DOHH2 (cell line): ENCODE data around the gene OR5M10.
"Not testable (repeated sequence)": the region's sequence is repeated elsewhere in the genome, so short reads cannot be mapped to it uniquely, and the experiment has no call there.

Experiments used
- H3F3A ChIP-seq: fragments of 200-600 bp; sonication (generic), shearing (Covaris generic); 2 replicates; pipeline ENCODE4 v1.6.0; 2016; ENCODE audit warnings: antibody characterized with exemption, mild to moderate bottlenecking; ENCODE audit not compliant: control insufficient read depth, insufficient read depth
- H3K27ac ChIP-seq: fragments of 200-600 bp; sonication (generic); 2 replicates; pipeline ENCODE4 v1.5.1; 2014; ENCODE audit warnings: low read depth, mild to moderate bottlenecking, low read length, moderate library complexity
- H3K27me3 ChIP-seq: fragments of 200-600 bp; sonication (generic); 2 replicates; pipeline ENCODE4 v1.6.1; 2014; ENCODE audit warnings: mild to moderate bottlenecking, low read length, mixed read lengths; ENCODE audit not compliant: control insufficient read depth
- H3K36me3 ChIP-seq: fragments of 200-600 bp; sonication (generic); 2 replicates; pipeline ENCODE4 v1.6.1; 2014; ENCODE audit warnings: mild to moderate bottlenecking, low read length, moderate library complexity, mixed read lengths; ENCODE audit not compliant: control insufficient read depth
- H3K4me1 ChIP-seq: fragments of 200-600 bp; sonication (generic); 2 replicates; pipeline ENCODE4 v1.6.1; 2014; ENCODE audit warnings: mild to moderate bottlenecking, low read length, mixed read lengths; ENCODE audit not compliant: control insufficient read depth
- H3K4me2 ChIP-seq: fragments of 200-600 bp; sonication (generic); 2 replicates; pipeline ENCODE4 v1.6.0; 2014; ENCODE audit warnings: mild to moderate bottlenecking, low read length, moderate library complexity
- H3K4me3 ChIP-seq: fragments of 200-600 bp; sonication (generic); 2 replicates; pipeline ENCODE4 v1.5.1; 2014; ENCODE audit warnings: mild to moderate bottlenecking, low read length, mixed read lengths
- H3K79me2 ChIP-seq: fragments of 200-600 bp; sonication (generic); 2 replicates; pipeline ENCODE4 v1.6.1; 2014; ENCODE audit warnings: mild to moderate bottlenecking, low read length, mixed read lengths; ENCODE audit not compliant: control insufficient read depth
- H3K9me2 ChIP-seq: fragments of 200-600 bp; sonication (generic); replicated peaks from 2 replicates; pipeline ENCODE4 v1.6.1; 2014; ENCODE audit warnings: mild to moderate bottlenecking, low read length, mixed read lengths; ENCODE audit not compliant: control insufficient read depth
- H3K9me3 ChIP-seq: fragments of 200-600 bp; sonication (generic); 2 replicates; pipeline ENCODE4 v1.6.1; 2014; ENCODE audit warnings: antibody characterized with exemption, low read length, mixed read lengths; ENCODE audit not compliant: control insufficient read depth, insufficient read depth
- H4K20me1 ChIP-seq: fragments of 200-600 bp; sonication (generic); 2 replicates; pipeline ENCODE4 v1.6.0; 2014; ENCODE audit warnings: low read depth, mild to moderate bottlenecking, antibody characterized with exemption, low read length, moderate library complexity; ENCODE audit not compliant: control insufficient read depth, insufficient read depth
- CTCF ChIP-seq: fragments of 200-600 bp; sonication (generic); IDR thresholded peaks from one replicate; pipeline ENCODE4 v1.5.1; 2014; ENCODE audit warnings: antibody characterized with exemption, mild to moderate bottlenecking, low read depth, low read length; ENCODE audit not compliant: poor library complexity, severe bottlenecking
- EZH2phosphoT487 ChIP-seq: fragments of 200-600 bp; sonication (generic); IDR thresholded peaks from 2 replicates; pipeline ENCODE4 v1.6.1; 2017; ENCODE audit warnings: borderline replicate concordance, mild to moderate bottlenecking, antibody characterized with exemption, low read length, moderate library complexity, mixed read lengths

Gene OR5M10

DNA sequence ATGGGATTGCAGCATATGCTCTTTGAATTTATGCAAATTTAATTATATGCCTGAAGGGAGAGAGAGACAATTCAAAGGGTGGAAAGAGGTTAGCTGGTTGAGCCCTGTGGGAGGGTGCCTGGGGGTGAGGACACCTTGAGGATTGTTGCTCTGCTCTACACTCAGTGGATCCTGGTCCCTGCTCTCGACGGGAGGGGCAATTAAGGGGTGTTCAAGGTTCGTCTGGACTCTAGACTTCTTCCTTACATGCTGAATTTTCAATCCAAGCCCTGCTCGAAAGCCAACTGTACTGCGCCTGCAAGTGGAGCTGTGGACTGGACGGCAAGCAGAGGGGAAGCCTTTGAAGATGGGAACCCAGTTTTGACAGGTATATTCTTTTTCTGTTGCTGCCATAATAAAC, 18.9 kb downstream of the OR5M10 start:
- H3K4me2 ChIP-seq = no peak overlapping the region
- no peaks in the 10 kb centered on the region for H3K27me3 ChIP-seq
- H3F3A ChIP-seq = no peaks in the 10 kb centered on the region
- H3K27ac ChIP-seq = no peak overlapping the region
- H3K79me2 ChIP-seq = no peaks in the 10 kb centered on the region
- no peak for TF ChIP-seq EZH2phosphoT487
- no peak for TF ChIP-seq CTCF
- no peaks in the 10 kb centered on the region for H4K20me1 ChIP-seq
- no peaks in the 10 kb centered on the region for H3K4me1 ChIP-seq
- H3K4me3 ChIP-seq = no peak overlapping the region
- no peaks in the 10 kb centered on the region; the same call in 1 of the 2 replicates for H3K9me3 ChIP-seq
- no peaks in the 10 kb centered on the region for H3K9me2 ChIP-seq
- no peaks in the 10 kb centered on the region for H3K36me3 ChIP-seq

DNA sequence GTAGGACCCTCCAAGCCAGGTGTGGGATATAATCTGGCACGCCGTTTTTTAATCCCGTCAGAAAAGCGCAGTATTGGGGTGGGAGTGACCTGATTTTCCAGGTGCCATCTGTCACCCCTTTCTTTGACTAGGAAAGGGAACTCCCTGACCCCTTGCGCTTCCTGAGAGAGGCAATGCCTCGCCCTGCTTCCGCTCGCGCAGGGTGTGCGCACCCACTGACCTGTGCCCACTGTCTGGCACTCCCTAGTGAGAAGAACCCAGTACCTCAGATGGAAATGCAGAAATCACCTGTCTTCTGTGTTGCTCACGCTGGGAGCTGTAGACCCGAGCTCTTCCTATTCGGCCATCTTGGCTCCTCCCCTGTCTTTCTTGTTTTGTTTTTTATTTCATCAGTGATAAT, 22.8 kb downstream of the OR5M10 start:
- not testable (repeated sequence) for H3K27ac ChIP-seq, H3K79me2 ChIP-seq

DNA sequence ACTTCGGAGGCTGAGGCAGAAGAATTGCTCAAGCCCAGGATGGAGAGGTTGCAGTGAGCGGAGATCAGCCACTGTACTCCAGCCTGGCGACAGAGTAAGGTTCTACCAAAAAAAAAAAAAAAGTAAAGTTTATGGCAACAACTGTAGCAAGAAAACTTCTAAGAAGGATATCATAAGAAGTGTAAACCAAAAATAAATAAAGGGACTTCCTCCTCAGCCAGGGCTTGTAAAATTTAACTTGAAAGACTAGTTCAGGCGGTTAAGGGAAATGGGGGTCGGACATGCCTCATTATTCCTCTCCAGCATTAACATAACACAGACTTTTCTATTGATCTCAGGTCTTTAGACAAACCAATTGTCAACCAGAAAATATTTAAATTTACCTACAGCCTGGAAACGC, 32.0 kb downstream of the OR5M10 start:
- Histone ChIP-seq H3K36me3 (no peaks in the 10 kb centered on the region), H3K9me3 (no peaks in the 10 kb centered on the region), H4K20me1 (no peaks in the 10 kb centered on the region), H3K9me2 (no peaks in the 10 kb centered on the region), H3K4me1 (no peaks in the 10 kb centered on the region), H3K4me3 (no peak overlapping the region), H3K27me3 (no peaks in the 10 kb centered on the region), H3K27ac (no peak overlapping the region), H3F3A (no peaks in the 10 kb centered on the region), H3K4me2 (no peak overlapping the region), H3K79me2 (no peaks in the 10 kb centered on the region)
- TF ChIP-seq CTCF (no peak), EZH2phosphoT487 (no peak)

More for the DNA sequence above, 22.8 kb downstream of the OR5M10 start:
- not testable (repeated sequence) for H3K4me3 ChIP-seq, H3K27me3 ChIP-seq, H3K36me3 ChIP-seq, H3K4me1 ChIP-seq, H3K4me2 ChIP-seq, H3K9me3 ChIP-seq, H3K9me2 ChIP-seq, H4K20me1 ChIP-seq, H3F3A ChIP-seq

- no peaks in the 10 kb centered on the region for H3K9me2 ChIP-seq
- H3K27me3 ChIP-seq = no peaks in the 10 kb centered on the region
- H3K36me3 ChIP-seq = no peaks in the 10 kb centered on the region
- no peak overlapping the region for H3K4me3 ChIP-seq
- no peaks in the 10 kb centered on the region for H3K9me3 ChIP-seq
- no peaks in the 10 kb centered on the region for H3F3A ChIP-seq
- H3K4me2 ChIP-seq = no peak overlapping the region
- H4K20me1 ChIP-seq = no peaks in the 10 kb centered on the region
- no peaks in the 10 kb centered on the region for H3K79me2 ChIP-seq
- no peaks in the 10 kb centered on the region for H3K4me1 ChIP-seq
- TF ChIP-seq CTCF (no peak), EZH2phosphoT487 (no peak)
- H3K27ac ChIP-seq = no peak overlapping the region
These were observed 33.8 kb downstream of the OR5M10 start for GRCh38 chr11:56543739-56544138.
